NCI-H69 (cell line): ENCODE data around the gene PSMA7.

Experiments
- DNase-seq: peaks from one replicate; lab custom pipeline; 2025; lab: John Stamatoyannopoulos, UW

Gene PSMA7

DNA sequence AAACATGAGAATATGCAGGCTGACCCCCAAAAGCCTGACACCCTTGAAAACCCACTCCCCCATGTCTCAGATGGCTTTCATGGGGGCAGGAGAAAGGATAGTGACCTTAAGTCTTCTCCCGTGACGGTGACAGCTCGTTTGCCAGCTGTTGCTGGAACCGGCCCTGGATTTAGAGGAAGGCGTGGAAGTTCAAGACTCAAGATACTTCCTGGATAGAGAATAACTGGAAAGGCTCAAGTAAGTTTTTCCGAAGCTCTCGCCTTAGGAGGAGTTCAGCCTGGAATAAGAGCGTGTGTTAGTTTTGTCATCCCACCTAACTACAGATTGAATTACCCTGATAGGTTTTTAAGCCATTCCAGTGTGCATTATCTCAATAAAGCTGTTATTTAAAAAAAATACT is 28.1 kb upstream of the PSMA7 start:
- DNase-seq: no peak

DNA sequence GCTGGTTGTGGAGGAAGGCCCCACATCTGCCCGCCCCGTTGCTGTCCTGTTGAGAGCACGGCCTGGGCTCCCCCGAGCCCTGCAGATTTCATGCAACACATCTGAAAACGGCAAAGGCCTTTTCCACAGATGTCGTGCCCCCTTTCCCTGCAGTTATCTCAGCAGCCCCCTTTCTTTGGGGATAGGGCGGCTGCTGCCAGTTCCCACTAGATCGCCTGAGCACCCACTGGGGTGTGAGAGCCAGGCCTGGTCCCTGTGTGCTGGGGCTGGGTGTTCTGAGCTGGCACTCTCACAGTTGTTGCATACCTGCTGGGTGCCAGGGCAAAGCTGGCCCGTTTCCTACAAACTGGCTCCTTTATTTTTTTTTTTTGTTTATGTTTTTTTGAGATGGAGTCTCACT is 27.3 kb upstream of the PSMA7 start:
- DNase-seq: no peak

- no peak for DNase-seq
Observed at GRCh38 chr20:62168890-62169435, 25.8 kb upstream of the PSMA7 start.

DNA sequence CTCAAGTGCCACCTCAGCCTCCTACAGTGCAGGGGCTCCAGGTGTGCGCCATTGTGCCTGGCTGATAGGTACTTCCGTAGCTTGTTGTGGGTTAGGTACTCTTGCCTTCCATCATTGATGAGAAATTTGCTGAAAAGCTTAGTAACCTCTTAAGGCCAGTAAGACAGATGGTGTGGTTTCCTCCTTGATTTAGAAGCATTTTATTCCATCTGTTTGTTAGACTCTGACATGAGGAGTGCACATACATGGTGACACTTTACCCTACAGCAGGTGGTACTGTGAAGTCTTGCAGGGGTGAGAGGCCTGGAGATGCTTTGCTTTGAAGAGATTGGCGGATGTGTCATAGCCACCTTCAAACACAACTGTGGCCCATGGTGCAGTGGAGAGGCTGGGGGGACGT is 24.9 kb upstream of the PSMA7 start:
- no peak for DNase-seq

- no peak for DNase-seq
Observed at GRCh38 chr20:62167474-62167873, 24.3 kb upstream of the PSMA7 start.

DNA sequence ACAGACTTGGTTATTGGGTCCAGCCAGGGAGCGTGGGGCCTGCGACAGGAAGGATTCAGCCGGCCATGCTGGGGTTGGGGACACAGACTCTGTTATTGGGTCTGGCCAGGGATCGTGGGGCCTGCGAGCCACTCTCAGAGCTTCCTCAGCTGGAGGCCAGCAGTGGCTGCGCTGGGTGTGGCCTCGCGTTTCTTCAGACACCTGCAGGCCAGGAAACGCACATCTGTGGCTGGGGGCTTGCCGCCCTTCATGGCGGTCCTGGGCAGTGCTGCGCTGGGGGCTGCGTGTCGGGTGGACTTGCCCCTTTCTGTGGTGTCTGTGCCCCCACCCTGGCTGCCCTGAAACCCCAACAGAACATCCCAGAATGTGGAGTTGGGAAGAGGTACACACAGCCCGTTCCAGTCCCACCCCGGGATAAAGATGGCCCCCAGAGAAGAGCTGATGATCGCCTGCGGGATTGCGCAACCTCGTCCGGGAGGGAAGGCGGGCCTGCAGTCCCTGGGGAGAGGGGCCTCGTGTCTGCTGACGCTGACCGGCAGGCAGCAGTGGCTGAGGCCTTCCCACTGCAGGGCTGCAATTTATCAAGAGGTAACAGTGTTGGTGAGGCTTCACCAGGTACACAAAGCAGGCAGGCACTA is 22.7 kb upstream of the PSMA7 start:
- DNase-seq: no peak

GRCh38 chr20:62164879-62165761 is 21.9 kb upstream of the PSMA7 start:
- DNase-seq: no peak

DNA sequence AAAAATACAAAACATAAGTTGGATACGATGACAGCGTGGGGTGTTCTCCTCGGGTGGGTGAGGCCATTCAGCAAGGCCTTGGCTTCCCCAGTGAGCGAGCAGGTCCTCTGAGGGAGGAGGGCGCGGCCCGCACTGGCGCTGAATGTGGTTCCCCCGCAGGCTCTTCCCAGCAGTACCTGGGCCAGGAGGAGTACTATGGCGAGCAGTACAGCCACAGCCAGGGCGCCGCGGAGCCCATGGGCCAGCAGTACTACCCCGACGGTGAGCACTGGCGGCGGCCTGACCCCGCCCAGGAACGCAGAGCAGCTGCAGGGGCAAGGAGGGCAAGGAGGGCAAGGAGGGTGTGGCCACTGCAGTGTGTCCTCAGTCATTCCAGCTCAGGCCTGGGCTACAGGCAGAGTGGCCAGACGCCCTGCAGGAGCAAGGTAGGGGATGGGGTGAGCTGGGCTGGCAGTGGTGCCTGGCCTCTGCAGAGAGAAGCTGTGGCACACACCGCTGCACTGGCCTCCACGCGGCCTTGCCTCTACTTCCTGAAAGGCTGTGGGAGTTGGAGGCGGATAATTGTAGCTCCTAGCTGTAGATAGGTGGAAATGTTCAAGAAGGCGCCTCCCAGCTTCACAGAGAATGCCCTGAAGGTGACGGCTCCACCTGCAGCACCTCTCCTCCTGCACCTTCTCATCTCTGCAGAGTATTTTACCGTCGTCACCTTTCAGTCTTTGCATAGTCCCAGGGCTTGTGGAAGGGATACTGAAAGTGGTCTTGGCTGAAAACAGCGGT is 21.0 kb upstream of the PSMA7 start:
- DNase-seq: no peak

- no peak for DNase-seq
Observed at GRCh38 chr20:62163485-62163865, 20.3 kb upstream of the PSMA7 start.

DNA sequence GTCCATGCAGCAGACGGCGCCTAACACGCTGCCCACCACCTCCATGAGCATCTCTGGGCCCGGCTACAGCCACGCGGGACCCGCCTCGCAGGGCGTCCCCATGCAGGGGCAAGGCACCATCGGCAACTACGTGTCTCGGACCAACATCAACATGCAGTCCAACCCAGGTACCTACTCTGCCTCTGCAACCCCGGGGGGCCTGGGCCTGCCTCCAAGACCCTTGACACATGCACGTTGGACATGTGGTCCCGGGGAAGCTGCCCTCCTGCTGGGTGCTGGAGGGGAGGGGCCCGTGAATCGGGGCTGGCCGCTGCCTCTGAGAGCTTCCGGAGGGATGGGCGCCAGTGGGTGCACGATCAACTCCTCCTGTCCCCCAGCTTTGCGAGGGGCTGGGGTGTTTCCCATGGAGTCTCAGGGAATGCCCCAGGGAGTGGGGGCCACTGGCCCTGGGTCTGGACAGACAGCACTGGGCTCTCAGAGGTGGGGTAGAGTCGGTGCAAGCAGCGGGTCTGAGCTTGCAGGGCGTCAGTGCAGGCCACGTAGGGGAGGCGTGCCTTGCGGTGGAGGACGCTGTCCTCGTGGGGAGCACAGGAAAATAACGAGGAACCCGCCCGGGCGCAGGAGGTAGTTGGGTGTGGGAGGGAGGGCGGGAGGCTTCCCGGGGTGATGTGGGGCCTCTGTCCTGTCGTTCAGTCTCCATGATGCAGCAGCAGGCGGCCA is 19.7 kb upstream of the PSMA7 start:
- no peak for DNase-seq

GRCh38 chr20:62161347-62161746 is 18.2 kb upstream of the PSMA7 start:
- no peak for DNase-seq

GRCh38 chr20:62160876-62161275 is 17.7 kb upstream of the PSMA7 start:
- no peak for DNase-seq

DNA sequence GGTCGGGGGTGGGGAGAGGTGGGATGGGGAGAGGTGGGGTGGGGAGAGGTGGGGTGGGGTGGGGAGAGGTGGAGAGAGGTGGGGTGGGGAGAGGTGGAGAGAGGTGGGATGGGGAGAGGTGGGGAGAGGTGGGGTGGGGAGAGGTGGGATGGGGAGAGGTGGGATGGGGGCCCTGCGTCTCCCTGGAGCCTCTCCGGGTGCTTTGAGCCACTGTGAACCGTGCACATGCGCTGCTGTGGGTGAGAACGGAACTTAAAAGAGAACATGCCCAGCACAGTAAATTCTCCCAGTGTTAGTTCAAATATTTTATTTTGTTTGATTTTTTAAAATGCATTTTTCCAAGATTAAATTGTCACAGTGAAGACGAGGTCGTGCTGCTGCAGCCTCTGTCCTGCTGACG is 17.1 kb upstream of the PSMA7 start:
- DNase-seq: no peak

GRCh38 chr20:62159839-62160238 is 16.6 kb upstream of the PSMA7 start:
- DNase-seq: no peak

GRCh38 chr20:62159052-62159451 is 15.9 kb upstream of the PSMA7 start:
- DNase-seq: no peak

DNA sequence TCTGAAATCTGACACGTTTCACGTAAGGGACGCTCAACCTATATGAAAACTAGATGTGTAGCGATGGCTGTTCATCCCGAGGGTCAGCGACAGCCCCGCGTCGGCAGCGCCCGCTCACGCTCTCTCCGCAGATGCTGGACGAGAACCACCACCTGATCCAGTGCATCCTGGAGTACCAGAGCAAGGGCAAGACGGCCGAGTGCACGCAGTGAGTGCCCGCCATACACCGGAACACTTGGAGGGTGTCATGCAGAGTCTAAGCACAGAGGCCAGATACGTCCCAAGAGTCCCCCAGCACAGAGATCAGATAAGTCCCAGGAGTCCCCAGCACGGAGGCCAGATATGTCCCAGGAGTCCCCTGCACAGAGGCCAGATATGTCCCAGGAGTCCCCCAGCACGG is 15.3 kb upstream of the PSMA7 start:
- no peak for DNase-seq

- DNase-seq: no peak
Observed at GRCh38 chr20:62158088-62158400, 14.8 kb upstream of the PSMA7 start.

- no peak for DNase-seq
Observed at GRCh38 chr20:62157387-62158087, 14.3 kb upstream of the PSMA7 start.

DNA sequence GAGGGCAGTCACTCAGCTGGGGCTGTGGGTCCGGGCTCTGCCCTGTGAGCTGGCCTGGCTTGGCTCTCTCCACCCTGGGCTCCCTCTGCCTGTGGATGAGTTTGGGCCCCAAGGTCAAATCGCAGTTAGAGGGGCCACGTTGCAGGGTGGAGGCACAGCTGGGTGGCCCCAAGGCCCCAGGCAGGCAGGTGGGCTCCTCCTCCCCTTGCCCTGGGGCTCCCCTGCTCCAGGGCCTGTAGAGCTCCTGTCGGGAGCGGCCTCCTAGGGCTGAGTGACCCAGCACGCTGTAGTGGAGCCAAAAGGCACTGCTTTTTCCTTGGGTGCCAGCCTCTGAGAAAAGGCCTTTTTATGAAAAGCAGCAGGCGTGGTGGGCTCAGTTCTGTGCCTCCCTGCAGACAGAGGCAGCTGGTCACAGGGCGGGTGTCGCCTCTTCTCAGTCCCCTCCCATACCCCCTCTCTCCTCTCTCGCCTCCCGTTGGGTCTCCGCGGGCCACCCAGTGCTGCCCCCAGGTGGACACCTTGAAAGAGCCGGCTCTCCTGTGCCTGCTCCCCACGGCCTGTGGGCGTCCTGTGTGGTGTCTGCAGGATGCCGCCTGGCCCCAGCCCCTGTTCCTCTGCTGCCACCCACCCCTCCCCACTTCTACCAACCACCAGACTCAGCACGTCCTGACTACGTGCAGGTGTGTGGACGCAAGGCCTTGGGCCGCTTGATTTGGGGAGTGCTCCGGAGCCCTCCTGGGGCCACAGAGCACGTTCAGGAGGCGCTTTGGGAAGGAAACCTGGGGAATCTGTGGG is 13.6 kb upstream of the PSMA7 start:
- peak; percentile 54 for DNase-seq

DNA sequence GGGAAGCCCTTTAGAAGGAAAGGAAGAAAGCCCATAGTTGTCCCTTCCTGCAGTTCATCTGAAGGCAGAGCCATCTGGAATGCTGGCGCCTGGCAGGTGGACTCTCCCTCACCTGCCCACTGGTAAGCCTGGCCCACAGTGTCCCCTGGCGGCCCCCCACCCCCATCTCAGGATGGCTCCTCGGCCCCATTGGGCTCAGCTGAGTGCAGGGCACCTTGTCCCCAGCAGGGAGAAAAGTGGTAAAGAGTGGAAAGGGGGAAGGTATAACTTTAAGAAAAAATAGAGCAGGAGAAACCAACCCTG is 13.0 kb upstream of the PSMA7 start:
- no peak for DNase-seq
